H9 (cell line): ENCODE measurements around the gene NFKB2. TPM values are rescaled to one million over a fixed set of nuclear protein-coding genes. Genes with fewer than 3 reads are reported as not detected.

Experiments
- DNase-seq: peaks from one replicate; pipeline ENCODE4 v3.0.0-alpha.2; 2017
- H2AFZ ChIP-seq: one replicate; pipeline ENCODE4 v1.6.1; 2013; ENCODE audit warnings: mild to moderate bottlenecking, low read length, control low read depth, moderate library complexity
- H2AK5ac ChIP-seq: 2 replicates; pipeline ENCODE4 v1.6.1; 2013; ENCODE audit warnings: low read length, control low read depth, mixed read lengths; ENCODE audit not compliant: insufficient read length
- H2BK120ac ChIP-seq: one replicate; pipeline ENCODE4 v1.6.1; 2013; ENCODE audit warnings: low read depth, mild to moderate bottlenecking, low read length, control low read depth, inconsistent platforms; ENCODE audit not compliant: poor library complexity, severe bottlenecking
- H2BK12ac ChIP-seq: 2 replicates; pipeline ENCODE4 v1.6.1; 2013; ENCODE audit warnings: low read length, control low read depth, mixed read lengths, low read depth; ENCODE audit not compliant: insufficient read length
- H2BK15ac ChIP-seq: 2 replicates; pipeline ENCODE4 v1.6.1; 2013; ENCODE audit warnings: low read depth, low read length, control low read depth
- H2BK20ac ChIP-seq: one replicate; pipeline ENCODE4 v1.6.1; 2013; ENCODE audit warnings: low read depth, mild to moderate bottlenecking, low read length, control low read depth, inconsistent platforms; ENCODE audit not compliant: poor library complexity, severe bottlenecking
- H2BK5ac ChIP-seq: 2 replicates; pipeline ENCODE4 v1.6.1; 2013; ENCODE audit warnings: low read length, control low read depth, mixed read lengths; ENCODE audit not compliant: insufficient read length
- H3K14ac ChIP-seq: 2 replicates; pipeline ENCODE4 v1.6.1; 2013; ENCODE audit warnings: low read length, control low read depth; ENCODE audit not compliant: insufficient read depth
- H3K18ac ChIP-seq: 2 replicates; pipeline ENCODE4 v1.6.1; 2013; ENCODE audit warnings: low read depth, mild to moderate bottlenecking, mixed read lengths, low read length, control low read depth; ENCODE audit not compliant: insufficient read length
- H3K23ac ChIP-seq: 2 replicates; pipeline ENCODE4 v1.6.1; 2013; ENCODE audit warnings: low read length, control low read depth, mixed read lengths, low read depth; ENCODE audit not compliant: insufficient read length
- H3K23me2 ChIP-seq: 2 replicates; pipeline ENCODE4 v1.6.1; 2013; ENCODE audit warnings: low read depth, mild to moderate bottlenecking, mixed read lengths, low read length, control low read depth; ENCODE audit not compliant: insufficient read length, poor library complexity, severe bottlenecking
- H3K27ac ChIP-seq: 2 replicates; pipeline ENCODE4 v1.5.1; 2013; ENCODE audit warnings: low read length, control low read depth, mixed read lengths, low read depth; ENCODE audit not compliant: insufficient read length
- H3K27me3 ChIP-seq: 2 replicates; pipeline ENCODE4 v1.6.1; 2013; ENCODE audit warnings: low read length, control low read depth, inconsistent platforms; ENCODE audit not compliant: insufficient read depth
- H3K4ac ChIP-seq: 2 replicates; pipeline ENCODE4 v1.6.1; 2013; ENCODE audit warnings: low read depth, mild to moderate bottlenecking, control low read depth, inconsistent platforms, low read length, moderate library complexity
- H3K4me1 ChIP-seq: 2 replicates; pipeline ENCODE4 v1.6.1; 2013; ENCODE audit warnings: low read length, control low read depth, inconsistent platforms; ENCODE audit not compliant: insufficient read depth
- H3K4me2 ChIP-seq: 2 replicates; pipeline ENCODE4 v1.6.1; 2013; ENCODE audit warnings: low read length, control low read depth, mixed read lengths; ENCODE audit not compliant: insufficient read length, insufficient read depth
- H3K56ac ChIP-seq: 2 replicates; pipeline ENCODE4 v1.6.1; 2013; ENCODE audit warnings: low read depth, mild to moderate bottlenecking, mixed read lengths, low read length, control low read depth; ENCODE audit not compliant: insufficient read length
- H3K79me1 ChIP-seq: 2 replicates; pipeline ENCODE4 v1.6.1; 2013; ENCODE audit warnings: low read depth, mild to moderate bottlenecking, moderate library complexity, low read length, control low read depth, inconsistent platforms; ENCODE audit not compliant: insufficient read depth, poor library complexity, severe bottlenecking
- H3K79me2 ChIP-seq: 2 replicates; pipeline ENCODE4 v1.6.1; 2013; ENCODE audit warnings: low read length, control low read depth, inconsistent platforms; ENCODE audit not compliant: insufficient read depth
- H3K9ac ChIP-seq: 2 replicates; pipeline ENCODE4 v1.6.1; 2013; ENCODE audit warnings: low read length, control low read depth, mixed read lengths; ENCODE audit not compliant: insufficient read length; ENCODE audit errors: extremely low read depth
- H3K9me3 ChIP-seq: one replicate; pipeline ENCODE4 v1.6.1; 2013; ENCODE audit warnings: low read depth, low read length, inconsistent platforms; ENCODE audit not compliant: control insufficient read depth
- H3T11ph ChIP-seq: one replicate; pipeline ENCODE4 v1.6.1; 2013; ENCODE audit warnings: mild to moderate bottlenecking, low read length, control low read depth, inconsistent platforms
- H4K20me1 ChIP-seq: one replicate; pipeline ENCODE4 v1.6.1; 2013; ENCODE audit not compliant: control insufficient read depth, insufficient read length, insufficient read depth
- H4K5ac ChIP-seq: 2 replicates; pipeline ENCODE4 v1.6.1; 2013; ENCODE audit warnings: low read depth, mild to moderate bottlenecking, mixed read lengths, low read length, control low read depth; ENCODE audit not compliant: insufficient read length
- H4K8ac ChIP-seq: replicated peaks from 2 replicates; pipeline ENCODE4 v1.6.1; 2013; ENCODE audit warnings: low read length, control low read depth, mixed read lengths, low read depth; ENCODE audit not compliant: insufficient read length
- H4K91ac ChIP-seq: 2 replicates; pipeline ENCODE4 v1.6.1; 2013; ENCODE audit warnings: low read depth, mild to moderate bottlenecking, moderate library complexity, mixed read lengths, low read length, control low read depth; ENCODE audit not compliant: insufficient read length
- H3K27ac Mint-ChIP-seq, 3 experiments: 2 replicates in 2 of 3; 3 replicates in 1 of 3; pipeline ENCODE4 v1.8.0; 2020 to 2021; ENCODE audit warnings: mixed read lengths in 3 of 3, mild to moderate bottlenecking in 1 of 3, moderate library complexity in 1 of 3
- H3K27me3 Mint-ChIP-seq: 2 replicates; pipeline ENCODE4 v1.8.0; 2021; ENCODE audit warnings: low read depth, mild to moderate bottlenecking, moderate library complexity, mixed read lengths
- H3K36me3 Mint-ChIP-seq, 3 experiments: 2 replicates in 2 of 3; 3 replicates in 1 of 3; pipeline ENCODE4 v1.8.0; 2020 to 2021; ENCODE audit warnings: low read depth in 3 of 3, mixed read lengths in 3 of 3; ENCODE audit not compliant: insufficient read depth in 1 of 3
- H3K4me1 Mint-ChIP-seq, 2 experiments: 2 replicates each; pipeline ENCODE4 v1.8.0; 2020; ENCODE audit warnings: mixed read lengths in 2 of 2
- H3K4me3 Mint-ChIP-seq, 2 experiments: 2 replicates in 1 of 2; 3 replicates in 1 of 2; pipeline ENCODE4 v1.8.0; 2020 to 2021; ENCODE audit warnings: mild to moderate bottlenecking in 2 of 2, mixed read lengths in 2 of 2, moderate library complexity in 1 of 2
- H3K9me3 Mint-ChIP-seq, 2 experiments: 2 replicates in 1 of 2; 3 replicates in 1 of 2; pipeline ENCODE4 v1.8.0; 2020; ENCODE audit warnings: mild to moderate bottlenecking in 2 of 2, mixed read lengths in 2 of 2, moderate library complexity in 1 of 2
- CTCF ChIP-seq: fragments of 200-600 bp; sonication (generic); conservative IDR thresholded peaks from 3 replicates; pipeline ENCODE4 v1.8.0; 2021; ENCODE audit warnings: antibody characterized with exemption, mild to moderate bottlenecking
- WGBS: extraction: QIAGEN DNeasy Blood & Tissue Kit; methylation state at CpG from one replicate; pipeline ENCODE4 v1.1.7; 2013; ENCODE audit warnings: missing lambda C conversion rate, low lambda C conversion rate, mixed read lengths; ENCODE audit not compliant: insufficient read length; ENCODE audit errors: extremely low coverage; 5-methylcytosine and 5-hydroxymethylcytosine counted together
- total RNA-seq: library from RNA; stranded (reverse); gene quantifications from 2 replicates; pipeline ENCODE4 v1.2.1, GENCODE V29; 2021

NFKB2 gene
- total RNA-seq, 1 experiment from 2014 or later = 23.7 TPM

GRCh38 chr10:102419269-102420180 lies 24.0 kb downstream of the NFKB2 start:
- H3K9me3 ChIP-seq = no peaks in the 10 kb centered on the region
- H3K4me3 Mint-ChIP-seq = peak overlapping the region; percentile 92 to 97
- H2BK120ac ChIP-seq = no peak overlapping the region
- peaks cover 35% of the 10 kb centered on the region for H3K23me2 ChIP-seq
- peaks cover 2% of the 10 kb centered on the region; the same call in 1 of the 2 replicates for H3K4me1 ChIP-seq
- no peak overlapping the region for H4K8ac ChIP-seq
- H3K56ac ChIP-seq = no peak overlapping the region
- H3K14ac ChIP-seq = no peak overlapping the region
- no peak overlapping the region for H2BK15ac ChIP-seq
- H3K36me3 Mint-ChIP-seq = peaks cover 6 to 15% (median 15%) of the 10 kb centered on the region in 3 experiments; a peak in 5 of 7 replicates
- peak; percentile 84 for DNase-seq
- no peak for TF ChIP-seq CTCF
- H3K4me2 ChIP-seq = peak overlapping the region; percentile 74
- no CpG with 5 or more reads among the region's 54 CpGs for WGBS
- no peaks in the 10 kb centered on the region for H4K20me1 ChIP-seq
- no peaks in the 10 kb centered on the region for H3K79me2 ChIP-seq
- no peaks in the 10 kb centered on the region for H3K79me1 ChIP-seq
- H4K5ac ChIP-seq = no peak overlapping the region
- H3T11ph ChIP-seq = no peak overlapping the region
- no peak overlapping the region for H2BK12ac ChIP-seq
- H3K9me3 Mint-ChIP-seq = no peaks in the 10 kb centered on the region; a peak in 1 of 5 replicates
- H3K9ac ChIP-seq = peak overlapping the region; percentile 18
- no peak overlapping the region for H3K4ac ChIP-seq
- H3K18ac ChIP-seq = no peak overlapping the region
- H3K27me3 Mint-ChIP-seq = peaks cover 26% of the 10 kb centered on the region
- no peak overlapping the region for H2BK20ac ChIP-seq
- H2AFZ ChIP-seq = no peak overlapping the region
- no peak overlapping the region for H2BK5ac ChIP-seq
- no peak overlapping the region for H2AK5ac ChIP-seq
- H4K91ac ChIP-seq = no peak overlapping the region
- peaks cover 15 to 29% of the 10 kb centered on the region in 2 experiments for H3K4me1 Mint-ChIP-seq
- no peaks in the 10 kb centered on the region for H3K27me3 ChIP-seq
- peak overlapping the region in 2 of 3 experiments; percentile 60 to 96; a peak in 4 of 7 replicates for H3K27ac Mint-ChIP-seq
- H3K27ac ChIP-seq = no peak overlapping the region
- no peak overlapping the region for H3K23ac ChIP-seq
